Kidney capillary endothelial cell (primary cell): ENCODE measurements around the gene EML4.
A peak's percentile ranks its signal among the peaks of the same experiment; 100 is the strongest.
"Not testable (repeated sequence)": the region's sequence is repeated elsewhere in the genome, so short reads cannot be mapped to it uniquely, and the experiment has no call there.

Experiments used
- DNase-seq: peaks from one replicate; pipeline ENCODE4 v3.0.0-alpha.2; 2018; ENCODE audit warnings: low spot score

EML4 gene

DNA sequence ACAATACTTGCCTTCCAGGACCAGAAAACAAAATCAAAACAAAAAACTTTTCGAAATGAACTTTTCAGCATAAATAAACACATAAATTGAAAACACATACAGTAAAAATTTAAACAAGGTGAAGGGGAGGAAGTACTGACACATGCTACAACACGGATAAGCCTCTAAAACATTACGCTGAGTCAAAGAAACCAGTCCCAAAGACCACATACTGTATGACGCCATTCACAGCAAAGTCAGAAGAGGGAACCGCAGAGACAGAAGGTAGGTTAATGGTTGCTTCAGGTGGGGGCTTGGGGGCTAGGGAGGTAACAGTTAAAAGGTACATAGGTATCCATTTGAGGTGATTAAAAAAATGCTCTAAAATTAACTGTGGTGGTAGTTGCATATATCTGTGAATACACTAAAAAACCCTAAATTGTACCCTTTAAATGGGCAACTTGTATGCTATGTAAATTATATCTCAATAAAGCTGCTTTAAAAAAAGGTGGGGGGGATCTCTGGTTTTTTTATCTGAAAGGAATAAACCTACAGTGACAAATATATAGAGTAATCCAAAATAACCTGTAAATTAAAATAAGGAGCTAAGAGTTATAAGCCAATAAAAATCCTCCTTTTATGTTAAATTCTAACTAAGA, 184.8 kb downstream of the EML4 start:
- no peak for DNase-seq

DNA sequence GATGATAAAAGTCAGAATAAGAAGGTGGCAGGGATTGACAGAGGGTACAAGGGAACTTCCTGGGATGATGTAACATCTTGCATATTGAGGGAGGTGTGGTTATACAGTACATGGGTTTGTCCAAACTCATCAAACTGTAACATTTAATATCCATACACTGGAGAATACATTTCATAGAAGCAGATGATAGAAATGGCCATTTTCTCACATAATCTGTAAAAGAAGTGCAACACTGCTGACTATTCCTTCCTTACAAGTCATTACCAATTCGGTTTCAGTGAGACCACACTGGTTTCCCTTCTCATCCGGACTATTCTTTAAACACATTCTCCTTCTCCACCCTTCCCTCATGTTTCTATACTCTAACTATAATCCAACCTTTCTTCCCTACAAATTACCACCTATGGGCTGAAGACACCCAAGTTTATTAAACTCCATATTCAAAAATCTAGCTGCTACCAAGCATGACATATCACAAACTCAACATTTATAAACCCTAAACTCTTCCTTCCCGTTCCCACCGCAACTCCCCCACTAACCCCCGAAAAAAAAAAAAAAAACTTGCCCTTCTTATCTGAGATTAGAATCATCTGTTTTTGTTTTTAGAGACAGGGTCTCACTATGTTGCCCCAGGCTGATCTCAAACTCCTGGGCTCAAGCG, 190.3 kb downstream of the EML4 start:
- DNase-seq, result no peak

DNA sequence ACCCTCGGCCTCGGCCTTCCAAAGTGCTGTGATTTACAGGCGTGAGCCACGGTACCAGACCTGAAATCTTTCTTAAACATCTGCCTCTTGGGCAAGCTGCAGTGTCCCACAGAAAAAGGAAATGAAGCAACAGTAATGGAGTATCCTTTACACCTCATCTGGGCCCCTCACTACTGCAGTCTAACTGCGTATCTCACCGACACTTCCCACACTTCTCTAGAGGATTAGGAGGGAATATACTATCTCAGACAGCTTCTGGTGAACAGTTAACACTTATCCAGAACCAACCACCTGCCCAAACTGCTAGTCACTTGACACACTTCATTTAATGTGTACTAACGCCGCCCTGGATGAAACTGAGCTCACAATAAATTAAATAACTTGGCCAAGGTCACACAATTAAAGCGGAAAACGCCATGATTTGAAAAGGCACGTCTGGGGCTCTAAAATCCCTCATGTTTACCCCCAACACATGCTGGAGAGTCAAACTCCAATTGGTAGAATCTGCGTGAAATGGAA, 190.9 kb downstream of the EML4 start:
- DNase-seq, result no peak

DNA sequence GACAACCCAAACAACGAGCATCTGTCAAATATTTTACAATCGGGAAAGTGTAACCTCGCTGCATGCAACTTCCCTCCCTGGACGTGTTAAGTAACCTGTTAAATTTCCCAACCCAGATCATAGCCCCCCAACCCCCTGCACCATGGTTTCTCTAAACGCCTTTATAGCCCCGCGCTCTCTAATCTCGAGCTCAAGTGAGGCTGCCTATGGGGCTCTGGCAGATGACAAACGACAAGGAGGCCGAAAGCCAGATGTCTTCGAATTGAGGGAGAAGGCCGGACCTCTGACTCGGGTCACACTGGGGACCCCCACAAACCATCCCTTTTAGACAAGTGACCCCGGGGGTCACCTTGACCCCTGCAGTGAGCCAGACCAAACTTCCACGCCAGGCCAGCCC, 191.3 kb downstream of the EML4 start:
- no peak for DNase-seq

DNA sequence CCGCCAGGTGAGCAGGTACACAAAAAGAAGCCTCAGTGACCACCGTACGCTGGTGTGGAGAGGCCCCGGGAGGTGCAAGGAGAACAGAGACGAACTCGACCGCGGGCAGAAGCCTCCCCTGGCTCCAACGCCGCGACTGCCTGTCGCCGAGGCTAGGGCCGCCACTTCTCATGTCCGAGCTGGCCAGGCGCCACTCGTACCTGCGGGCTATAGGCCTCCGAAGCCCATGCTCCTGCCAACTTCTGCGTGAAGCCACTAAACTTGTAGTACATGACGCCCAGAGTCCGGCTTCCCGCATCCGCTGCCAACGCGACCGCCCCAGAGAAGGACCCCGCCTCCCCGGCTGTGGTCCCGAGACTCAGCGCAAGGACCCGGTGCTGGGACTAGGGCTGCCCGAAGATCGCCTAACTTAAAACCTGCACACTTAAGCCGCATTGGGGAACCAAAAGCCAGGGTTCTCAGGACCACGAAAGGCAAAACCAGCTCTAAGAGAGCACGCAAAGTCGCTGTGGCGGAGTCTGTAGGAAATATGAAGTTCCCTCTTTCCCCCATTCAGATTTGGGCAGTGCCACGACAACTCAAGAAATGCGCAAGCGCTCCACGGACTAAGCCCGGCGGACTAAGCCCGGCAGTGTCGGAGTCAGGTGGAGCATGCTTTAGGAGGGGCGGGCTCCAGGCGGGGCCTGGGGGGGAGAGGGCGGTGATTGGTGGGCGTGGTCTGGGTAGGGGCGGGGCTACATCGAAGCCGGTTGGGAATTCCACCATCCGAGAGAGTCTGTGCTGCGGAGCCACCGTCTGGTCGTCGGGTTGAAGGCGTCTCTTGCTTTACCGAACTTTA, 192.0 kb downstream of the EML4 start, which contains the start of gene COX7A2L:
Gene COX7A2L, minus strand, starts transcription at position 328 of the 838 bp plus-strand sequence. Its CDS starts 56 bp downstream, at position 272.
- peak; percentile 97 for DNase-seq

DNA sequence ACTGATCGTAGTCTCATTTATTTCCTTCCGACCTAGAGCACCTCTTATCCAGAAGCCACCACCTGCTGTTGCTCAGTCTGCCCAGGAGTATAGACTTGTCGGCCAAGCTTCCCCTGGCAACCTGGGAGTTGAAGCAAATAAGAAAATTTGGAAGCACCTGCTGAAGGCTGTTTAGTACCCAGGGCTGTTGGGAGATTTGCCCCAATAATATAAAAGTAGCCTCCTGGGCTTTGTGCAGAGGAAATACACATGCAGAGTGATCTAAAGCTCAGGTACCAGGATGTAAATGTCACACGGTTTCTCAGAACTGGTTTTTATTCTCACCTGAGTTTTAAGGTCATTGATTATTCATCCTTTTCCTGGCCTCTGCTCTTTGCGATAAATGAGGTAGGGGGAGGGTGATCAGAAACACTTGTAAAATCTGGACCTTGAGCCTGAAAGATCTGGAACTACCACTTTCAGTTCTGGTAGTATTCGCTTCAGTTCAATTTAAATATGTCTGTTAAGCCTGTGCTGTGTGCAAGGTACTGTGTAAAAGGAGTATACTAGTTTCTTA, 192.7 kb downstream of the EML4 start:
- DNase-seq, result no peak

DNA sequence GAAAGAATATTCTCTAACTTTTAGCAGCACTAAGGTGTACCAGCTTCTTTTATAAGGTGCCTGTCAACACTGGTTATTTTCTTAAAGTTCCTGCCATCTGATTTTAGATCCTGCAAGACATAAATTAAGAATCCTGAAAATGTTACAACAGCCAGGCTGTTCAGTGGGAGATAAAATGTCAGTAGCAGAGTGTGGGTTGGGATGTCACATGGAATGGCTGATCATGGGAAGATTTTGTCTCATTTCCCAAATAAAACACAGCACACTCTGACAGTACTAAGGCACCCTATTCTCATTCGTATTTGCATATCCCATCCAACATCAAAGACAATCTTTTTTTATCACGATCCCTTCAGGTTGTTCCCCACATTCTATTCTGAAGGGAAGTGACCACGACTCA, 194.3 kb downstream of the EML4 start:
- DNase-seq, result no peak

DNA sequence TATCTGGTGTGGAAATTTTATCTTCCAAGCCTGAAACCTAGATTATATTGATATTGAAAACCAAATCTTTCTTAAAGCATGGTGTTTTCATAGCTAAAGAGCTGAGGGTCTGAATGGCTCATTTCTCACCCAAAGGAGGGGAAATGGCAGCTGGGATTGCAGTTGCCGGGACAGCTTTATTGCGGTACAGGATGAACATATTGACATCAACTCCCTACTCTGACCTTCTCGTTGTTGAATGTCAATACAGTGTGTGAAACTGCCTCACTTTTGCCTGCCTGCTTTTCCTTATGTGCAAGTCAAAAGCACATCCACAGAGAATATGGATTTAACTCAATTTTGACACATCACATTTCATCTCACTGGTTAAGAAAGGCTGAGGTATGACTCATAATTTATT, 195.5 kb downstream of the EML4 start:
- DNase-seq, result no peak

DNA sequence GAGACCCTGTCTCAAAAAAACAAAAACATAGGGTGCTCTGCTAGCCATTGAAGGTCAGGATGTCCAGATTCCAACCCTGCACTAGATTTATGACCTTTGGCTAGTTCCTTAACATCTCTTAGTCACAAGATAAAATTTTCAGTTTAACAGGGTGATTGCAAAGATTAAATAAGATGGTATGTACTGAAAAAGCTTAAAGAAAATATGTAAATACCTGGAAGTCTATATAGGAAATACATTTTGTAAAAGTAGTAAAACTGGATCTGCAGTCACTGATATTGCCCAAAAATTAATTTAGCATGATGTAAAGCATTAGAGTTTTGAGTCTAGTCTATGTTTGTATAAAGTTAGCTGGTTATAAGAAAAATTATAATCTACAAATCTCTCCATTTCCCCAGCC, 197.3 kb downstream of the EML4 start:
- DNase-seq, result no peak

DNA sequence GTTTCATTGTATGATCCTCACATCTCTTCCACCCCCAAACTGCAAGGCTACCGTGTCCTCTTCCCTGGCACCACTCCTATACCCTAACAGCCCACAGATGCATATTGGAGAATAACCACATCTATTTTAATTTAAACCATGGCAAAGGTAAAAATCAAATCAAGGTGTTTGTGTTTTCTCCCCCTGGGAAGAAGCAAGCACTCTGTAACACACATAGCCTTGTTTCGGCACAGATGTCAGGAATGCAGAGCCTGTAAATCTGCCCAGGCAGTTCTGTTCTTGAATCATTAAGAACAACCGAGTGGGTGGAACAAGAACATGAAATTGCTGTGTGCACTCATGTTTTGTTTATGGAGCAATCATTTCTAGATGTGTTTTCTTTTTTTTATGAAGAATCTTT, 198.7 kb downstream of the EML4 start:
- DNase-seq, result no peak

DNA sequence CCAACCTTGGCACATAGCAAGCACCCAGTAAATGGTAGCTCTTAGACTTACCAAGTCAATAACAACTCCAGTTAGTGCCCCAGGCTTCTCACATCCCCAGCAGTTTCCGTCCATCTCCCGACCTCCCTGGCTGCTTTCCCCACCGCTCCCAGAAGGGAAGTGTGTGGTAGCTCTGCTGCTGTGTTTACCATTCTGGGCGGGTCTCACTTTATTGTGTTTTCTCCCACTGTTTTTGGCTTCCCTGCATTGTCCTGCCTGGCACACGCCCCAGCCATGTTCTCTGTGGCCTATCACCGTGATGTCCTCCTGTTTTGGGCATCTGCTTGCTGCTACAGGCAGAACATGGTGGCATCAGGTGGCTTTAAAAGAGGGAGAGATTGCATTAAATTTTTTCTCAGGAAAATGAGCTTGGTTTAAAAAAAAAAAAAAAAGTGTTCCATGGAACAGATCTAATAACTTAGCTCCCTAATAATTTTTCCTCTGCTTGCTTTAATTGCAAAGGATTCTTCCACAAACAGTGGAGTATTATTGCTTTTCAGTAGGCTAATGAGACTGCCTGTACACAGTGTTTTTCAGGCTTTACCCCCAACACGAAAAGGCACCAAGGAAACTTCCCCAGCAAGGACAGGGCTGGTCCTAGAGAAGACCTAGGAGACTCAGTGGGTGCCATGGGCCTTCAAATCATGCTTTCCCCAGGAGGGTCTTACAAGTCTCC, 199.8 kb downstream of the EML4 start:
- no peak for DNase-seq

DNA sequence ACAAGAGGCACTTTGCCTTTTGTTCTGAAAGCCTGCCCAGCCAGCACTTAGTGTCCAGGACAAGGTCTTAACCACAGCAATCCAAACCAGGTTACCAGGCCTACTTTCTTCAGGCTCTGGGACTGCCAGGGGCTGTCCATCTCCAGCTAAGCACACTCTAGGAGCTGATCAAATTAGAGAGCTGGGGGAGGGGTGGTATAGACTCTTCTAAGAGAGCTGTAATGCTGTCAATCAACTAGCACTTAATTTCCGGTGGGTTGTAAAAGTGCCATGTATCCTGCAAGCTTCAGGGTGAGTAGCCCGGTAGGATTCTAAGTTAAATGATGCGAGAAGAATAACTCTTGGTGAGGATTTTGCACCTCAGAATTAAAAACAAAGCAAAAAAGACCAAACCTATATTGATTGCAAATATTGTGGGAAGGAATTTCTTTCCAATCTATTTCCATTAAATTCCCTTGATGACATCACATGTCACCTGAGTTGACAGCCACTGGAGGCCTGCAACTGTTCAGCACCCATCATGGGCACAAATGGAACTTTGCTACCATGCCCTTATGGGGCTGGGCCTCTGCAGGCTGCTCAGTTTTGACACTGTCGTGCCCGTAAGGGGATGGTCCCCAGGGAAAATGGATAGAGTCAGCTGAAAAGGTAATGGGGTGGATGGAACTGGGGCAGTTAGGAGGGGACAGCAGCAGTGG, 200.5 kb downstream of the EML4 start:
- no peak for DNase-seq

DNA sequence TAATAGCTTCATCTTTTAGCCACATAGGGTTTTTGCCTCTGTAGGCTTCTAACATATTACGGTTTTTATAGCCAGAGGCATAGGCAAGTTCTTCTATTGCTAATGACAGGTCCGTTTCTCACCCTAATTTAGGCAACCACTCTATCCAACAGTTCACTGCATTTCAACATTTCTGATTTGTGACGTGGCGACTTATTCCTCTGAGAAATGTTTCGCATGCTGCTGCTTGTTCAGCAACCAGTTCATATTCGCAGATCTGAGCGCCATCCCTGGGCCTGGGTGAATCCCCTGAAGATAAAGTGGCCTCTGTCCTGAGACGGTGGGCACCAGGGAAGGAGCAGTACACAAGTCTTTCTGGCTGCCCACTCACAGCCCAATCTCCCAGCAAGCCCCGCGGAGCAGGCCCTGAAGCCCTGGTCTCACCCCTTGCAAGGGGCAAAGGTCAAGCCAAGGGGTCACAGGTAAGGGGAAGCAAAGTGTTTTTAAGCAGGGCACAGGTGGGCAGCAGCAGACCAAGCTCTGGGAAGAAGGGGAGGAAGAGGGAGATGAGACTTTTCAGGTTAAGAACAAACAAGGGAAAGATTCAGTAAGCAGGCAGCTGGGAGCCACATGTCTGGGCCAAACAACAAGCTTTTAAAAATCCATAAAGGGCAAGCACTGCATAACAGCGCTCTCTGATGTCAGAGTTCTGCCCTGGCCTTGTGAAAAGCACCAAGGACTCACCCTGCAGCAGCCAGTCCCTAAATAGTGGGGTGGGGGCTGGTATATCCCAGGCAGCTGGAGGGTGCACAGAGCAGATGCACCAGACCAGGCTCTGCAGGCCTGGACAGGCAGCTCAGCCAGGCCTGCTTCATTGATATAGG, 202.7 kb downstream of the EML4 start:
- DNase-seq, result no peak

DNA sequence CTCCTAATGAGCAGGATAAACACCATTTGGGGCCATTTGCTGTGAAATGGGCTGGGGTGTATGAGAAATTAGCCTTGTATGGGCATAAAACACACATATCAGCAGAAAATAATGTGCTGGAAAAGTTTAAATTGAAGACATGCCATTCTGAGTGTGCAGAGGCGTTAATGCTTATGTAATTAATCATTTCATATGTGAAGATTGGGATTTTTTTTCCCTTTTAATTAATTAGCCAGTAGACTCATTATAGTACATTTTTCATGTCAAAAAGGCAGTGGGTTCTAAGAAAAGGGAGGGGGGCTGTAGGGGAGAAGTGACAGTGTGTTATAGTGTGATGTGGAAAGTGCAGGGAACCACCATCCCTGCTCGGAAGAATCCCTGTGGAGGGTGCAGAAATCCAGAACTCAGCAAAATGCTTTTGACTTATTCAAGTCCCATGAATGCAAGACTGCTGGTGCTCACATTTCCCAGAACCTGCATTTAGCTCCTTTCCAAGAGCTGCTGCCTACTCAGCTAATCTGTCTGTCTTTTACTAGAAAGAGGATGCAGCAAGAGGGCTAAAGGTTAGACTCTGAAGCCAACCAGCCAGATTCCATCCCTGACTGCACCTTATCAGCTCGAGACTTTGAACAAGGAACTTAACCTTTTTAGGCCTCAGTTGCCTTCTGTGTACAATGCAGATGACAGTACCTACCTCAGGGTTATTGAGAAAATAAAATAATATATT, 203.5 kb downstream of the EML4 start:
- DNase-seq, result no peak

DNA sequence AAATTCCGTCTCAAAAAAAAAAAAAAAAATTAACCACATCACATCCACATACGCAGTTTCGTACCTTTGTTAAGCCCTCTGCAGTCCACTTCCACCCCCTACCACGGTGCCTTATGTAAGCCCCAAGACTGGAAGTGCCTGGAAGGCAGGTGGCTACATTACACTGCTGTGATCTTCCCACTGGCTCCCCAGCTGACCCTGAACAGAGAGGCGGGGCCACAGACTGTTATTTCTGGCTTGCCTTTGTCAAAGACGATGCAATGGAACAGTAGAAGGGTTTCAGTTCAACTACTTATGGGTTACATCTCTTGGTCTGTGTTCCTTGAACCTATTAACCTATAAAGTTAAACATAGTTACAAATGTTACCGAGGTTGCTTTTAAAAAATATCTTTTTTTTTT, 207.6 kb downstream of the EML4 start:
- DNase-seq, result no peak

DNA sequence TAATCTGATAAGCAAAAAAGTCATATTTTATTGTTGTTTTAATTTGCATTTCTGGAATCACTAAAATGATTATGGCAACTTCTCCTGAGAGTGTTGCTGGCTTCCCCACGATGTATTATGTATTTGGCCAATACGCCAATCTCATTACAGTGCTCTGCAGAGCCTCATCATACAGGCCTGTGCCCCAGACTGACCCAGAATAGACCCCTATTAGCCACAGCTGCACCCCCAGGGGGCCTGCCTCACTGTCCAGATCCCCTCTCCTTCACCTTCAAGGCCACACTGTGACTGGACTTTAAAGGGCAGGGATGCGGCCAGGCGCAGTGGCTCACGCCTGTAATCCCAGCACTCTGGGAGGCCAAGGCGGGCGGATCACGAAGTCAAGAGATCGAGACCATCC, 209.3 kb downstream of the EML4 start:
- no peak for DNase-seq

DNA sequence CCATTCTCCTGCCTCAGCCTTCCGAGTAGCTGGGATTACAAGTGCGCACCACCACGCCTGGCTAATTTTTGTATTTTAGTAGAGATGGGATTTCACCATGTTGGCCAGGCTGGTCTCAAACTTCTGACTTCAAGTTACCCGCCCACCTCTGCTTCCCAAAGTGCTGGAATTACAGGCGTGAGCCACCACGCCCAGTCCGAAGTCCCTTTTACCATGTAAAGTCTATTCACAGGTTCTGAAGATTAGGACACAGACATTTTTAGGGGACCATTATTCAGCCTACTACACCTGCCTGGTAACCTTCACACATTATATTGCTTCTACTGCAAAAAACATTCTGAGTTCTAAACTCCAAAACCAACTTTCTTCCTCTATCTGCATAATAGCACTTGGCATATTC, 210.9 kb downstream of the EML4 start:
- not testable (repeated sequence) for DNase-seq

DNA sequence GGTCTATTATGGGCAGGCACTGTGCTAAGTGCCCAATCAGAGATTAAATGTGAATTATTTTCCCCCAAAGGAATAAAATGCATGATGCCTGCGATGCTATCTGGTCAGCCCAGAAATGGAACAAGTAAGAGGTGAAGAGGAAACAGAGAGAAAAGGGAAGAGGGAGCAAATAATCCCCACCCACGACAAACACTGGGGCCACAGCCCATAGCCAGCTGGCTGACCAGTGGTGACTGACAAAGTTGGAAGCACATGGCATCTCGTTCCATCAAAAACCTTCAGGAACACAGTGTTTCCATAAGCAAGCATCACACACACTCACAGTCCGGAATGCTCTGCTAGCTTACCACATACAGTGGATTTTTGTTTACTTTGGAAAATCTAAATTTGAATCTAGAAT, 213.0 kb downstream of the EML4 start:
- no peak for DNase-seq
